IPS-NIHi7 (cell line): Measurements from ENCODE around the gene DCP1B.
"Not testable (repeated sequence)": the region's sequence is repeated elsewhere in the genome, so short reads cannot be mapped to it uniquely, and the experiment has no call there.

Experiments used
- DNase-seq: peaks from one replicate; pipeline ENCODE4 v3.0.0; 2012; ENCODE audit warnings: mixed read lengths; ENCODE audit errors: extremely low spot score

The DCP1B gene

DNA sequence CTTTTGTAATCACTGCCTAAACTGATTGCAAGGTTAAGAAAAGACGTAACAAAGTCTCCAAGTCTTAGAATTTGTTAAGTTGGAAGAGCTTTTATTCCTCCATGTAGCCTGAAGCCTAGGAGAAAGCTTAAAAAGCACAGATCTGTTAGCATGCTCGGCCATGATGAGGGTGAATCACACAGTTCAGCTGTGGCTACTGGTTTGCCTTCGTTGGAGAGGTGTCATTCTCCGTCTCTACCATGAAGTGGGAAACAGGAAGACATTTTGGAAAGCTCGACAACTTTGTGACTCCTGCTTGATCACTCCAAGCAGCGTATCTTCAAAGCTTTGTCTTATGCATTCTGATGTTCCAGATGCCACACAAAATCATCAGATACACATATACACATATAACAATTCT, 27.1 kb downstream of the DCP1B start:
- no peak for DNase-seq

GRCh38 chr12:1974812-1975211, 29.4 kb downstream of the DCP1B start:
- no peak for DNase-seq

- DNase-seq, result no peak
These were observed 31.4 kb downstream of the DCP1B start for GRCh38 chr12:1972856-1973317.

GRCh38 chr12:1972260-1972659, 32.0 kb downstream of the DCP1B start:
- DNase-seq, result no peak

- DNase-seq, result no peak
These were observed 33.8 kb downstream of the DCP1B start for GRCh38 chr12:1970331-1970900.

DNA sequence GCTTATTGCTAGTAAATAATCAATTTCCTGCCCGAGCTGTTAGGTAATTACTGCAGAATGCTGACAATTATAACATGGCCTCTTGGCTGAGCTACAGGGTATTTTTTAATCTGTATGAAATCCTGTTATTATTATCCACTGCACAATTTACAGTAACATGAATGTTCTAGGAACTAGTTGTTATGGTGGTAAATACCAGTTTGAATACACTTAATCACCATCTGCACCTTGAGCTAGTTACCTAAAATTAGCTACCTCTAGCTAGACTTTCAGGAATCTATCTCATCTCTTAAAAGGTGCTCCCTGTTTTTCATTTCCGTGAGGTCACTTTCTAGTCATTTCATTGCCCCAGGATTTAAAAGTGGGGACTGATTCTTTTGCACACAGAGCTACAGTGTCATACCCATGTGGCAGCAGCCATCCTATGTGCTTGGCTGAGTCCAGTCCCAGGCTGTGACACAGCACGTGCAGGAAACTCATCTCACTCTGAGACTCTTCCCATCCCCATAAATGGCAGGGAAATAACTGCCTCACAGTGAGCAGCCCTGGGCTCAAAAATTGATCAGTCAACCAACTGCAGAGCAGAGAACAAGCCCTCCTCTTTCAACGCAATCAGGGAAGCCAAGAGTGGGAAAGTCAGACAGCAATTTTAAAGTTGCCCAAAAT, 37.6 kb downstream of the DCP1B start:
- DNase-seq, result no peak

DNA sequence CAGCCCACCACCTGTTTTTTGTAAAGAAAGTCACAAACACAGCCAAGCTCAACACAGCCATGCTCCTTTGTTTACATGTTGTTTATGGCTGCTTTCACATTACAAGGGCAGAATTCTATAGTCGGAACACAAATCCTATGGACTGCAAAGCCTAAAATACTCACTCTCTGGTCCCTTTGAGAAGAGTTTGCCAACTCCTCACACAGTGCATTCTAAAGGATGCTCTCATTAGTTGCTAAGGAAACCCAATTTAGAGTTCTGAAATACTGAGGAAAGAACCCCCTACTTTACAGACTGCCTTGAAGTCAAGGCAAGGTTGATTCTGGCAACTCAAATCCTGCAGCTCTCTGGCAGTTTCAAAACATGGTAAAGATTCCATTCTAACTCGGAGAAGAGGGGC, 38.3 kb downstream of the DCP1B start:
- no peak for DNase-seq

GRCh38 chr12:1962051-1963020, 41.9 kb downstream of the DCP1B start:
- DNase-seq, result no peak

DNA sequence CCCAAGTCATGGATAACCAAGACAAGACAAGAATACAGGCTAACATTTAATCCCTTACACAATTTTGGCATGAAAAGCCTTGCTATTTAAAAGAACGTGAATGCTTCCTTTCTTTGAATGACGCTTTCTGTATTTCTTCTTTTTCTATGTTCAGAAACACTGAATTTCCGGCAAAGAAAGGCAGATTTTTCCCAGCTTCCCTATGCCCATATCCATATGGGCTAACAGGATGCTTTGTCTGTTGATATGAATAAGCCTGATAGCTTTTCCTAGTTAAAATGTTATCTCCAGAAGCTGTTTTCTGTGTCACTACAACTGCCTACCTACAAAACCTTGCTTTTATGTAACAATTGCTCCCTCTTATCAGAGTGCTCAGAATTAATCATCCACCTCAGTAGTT, 47.5 kb downstream of the DCP1B start:
- DNase-seq, result no peak

GRCh38 chr12:1949771-1950470, 54.3 kb downstream of the DCP1B start:
- no peak for DNase-seq

GRCh38 chr12:1948883-1949282, 55.4 kb downstream of the DCP1B start:
- no peak for DNase-seq

DNA sequence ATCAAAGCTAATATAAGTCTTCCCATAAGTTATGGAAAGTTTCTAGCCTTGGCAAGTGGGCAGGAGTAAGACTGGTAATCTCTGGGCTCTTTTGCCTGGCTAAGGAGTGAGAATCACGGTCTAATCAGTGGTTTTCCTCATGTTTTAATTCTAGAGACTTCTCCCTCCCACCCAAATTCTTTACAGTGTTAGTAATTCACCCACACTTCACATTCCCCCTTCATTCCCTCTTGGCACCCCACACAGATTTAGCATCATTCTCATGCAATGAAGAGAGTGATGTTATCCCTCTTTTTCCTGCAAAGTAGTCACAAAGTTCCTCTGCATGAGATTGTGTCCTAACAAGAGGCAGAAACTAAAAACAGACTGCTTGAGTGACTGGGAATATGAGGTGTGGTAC, 57.2 kb downstream of the DCP1B start:
- DNase-seq, result no peak

GRCh38 chr12:1946296-1946695, 58.0 kb downstream of the DCP1B start:
- no peak for DNase-seq

DNA sequence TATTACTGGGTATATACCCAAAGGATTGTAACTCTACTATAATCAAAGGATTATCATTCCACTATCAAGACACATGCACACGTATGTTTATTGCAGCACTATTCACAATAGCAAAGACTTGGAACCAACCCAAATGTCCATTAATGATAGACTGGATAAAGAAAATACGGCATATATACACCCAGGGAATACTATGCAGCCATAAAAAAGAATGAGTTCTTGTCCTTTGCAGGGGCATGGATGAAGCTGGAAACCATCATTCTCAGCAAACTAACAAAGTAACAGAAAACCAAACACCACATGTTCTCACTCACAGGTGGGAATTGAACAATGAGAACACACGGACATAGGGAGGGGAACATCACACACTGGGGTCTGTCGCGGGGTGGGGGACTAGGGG, 58.8 kb downstream of the DCP1B start:
- DNase-seq, result not testable (repeated sequence)

DNA sequence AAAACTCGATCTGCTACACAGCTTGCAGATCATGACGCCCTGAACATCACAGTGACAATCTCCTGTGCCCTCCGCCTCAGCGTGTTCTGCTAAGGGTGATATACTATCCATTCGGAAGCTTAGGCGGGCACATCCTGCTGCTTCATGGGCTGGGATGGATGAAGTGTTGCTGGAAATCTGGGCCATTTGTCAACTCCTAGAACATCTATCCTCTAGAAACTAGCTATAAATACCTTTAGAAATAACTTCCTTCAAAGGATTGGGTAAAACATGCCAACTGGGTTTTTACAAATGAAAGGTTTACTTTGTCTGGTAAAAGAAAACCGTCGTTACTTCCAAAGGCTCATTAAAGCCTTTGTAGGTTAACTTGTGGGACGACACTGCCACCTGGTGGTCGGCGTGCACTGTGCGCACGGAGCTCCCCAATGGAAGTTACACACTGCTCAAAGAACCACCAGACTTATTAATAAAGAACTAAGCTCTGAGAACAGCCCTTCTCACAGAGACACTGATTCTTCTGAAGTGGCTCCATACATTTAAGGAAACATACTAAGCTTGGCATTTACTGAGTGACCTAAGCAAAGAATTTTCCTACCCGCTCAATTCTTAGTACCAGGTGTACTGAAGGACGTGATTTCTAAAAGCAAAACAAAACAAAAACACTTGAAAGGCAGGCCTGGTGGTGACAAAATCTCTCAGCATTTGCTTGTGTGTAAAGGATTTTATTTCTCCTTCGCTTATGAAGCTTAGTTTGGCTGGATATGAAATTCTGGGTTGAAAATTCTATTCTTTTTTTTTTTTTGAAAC, 64.3 kb downstream of the DCP1B start:
- peak; percentile 85 for DNase-seq

- DNase-seq, result no peak
These were observed 64.9 kb downstream of the DCP1B start for GRCh38 chr12:1939331-1939730.

DNA sequence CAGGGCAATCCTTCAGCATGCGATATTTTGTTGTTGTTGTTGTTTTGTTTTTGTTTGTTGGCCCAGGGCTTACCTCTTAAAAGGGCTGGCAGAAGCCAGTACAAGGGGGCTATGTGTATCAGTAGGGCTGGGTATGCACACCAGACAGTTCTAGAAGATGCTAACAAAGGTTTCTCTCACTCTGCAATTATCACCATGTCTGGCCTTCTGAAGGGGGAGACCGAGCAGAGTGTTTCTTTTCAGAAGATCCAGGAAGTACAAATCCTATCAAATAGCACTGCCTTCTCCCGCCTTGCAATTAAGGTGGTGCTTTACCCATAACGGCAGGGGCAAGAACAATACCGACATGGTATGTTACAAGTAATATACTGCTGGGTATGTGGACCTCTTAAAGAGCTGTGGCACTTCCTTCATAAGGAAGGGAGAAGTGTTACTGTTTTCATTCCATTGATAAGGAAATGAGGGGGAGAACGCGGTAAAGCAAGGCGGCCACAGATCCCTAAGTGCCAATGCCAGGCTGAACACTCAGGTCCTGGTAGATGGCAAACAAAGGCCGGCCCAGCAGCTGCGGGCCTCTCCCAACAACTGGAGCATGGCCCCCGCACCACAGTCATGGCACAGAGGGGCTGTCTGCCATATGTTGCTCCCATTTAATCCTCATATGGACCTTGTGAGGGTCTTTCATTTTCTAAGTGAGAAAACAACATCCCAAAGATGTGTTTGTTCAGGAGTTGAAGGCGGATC, 66.6 kb downstream of the DCP1B start:
- DNase-seq, result no peak

DNA sequence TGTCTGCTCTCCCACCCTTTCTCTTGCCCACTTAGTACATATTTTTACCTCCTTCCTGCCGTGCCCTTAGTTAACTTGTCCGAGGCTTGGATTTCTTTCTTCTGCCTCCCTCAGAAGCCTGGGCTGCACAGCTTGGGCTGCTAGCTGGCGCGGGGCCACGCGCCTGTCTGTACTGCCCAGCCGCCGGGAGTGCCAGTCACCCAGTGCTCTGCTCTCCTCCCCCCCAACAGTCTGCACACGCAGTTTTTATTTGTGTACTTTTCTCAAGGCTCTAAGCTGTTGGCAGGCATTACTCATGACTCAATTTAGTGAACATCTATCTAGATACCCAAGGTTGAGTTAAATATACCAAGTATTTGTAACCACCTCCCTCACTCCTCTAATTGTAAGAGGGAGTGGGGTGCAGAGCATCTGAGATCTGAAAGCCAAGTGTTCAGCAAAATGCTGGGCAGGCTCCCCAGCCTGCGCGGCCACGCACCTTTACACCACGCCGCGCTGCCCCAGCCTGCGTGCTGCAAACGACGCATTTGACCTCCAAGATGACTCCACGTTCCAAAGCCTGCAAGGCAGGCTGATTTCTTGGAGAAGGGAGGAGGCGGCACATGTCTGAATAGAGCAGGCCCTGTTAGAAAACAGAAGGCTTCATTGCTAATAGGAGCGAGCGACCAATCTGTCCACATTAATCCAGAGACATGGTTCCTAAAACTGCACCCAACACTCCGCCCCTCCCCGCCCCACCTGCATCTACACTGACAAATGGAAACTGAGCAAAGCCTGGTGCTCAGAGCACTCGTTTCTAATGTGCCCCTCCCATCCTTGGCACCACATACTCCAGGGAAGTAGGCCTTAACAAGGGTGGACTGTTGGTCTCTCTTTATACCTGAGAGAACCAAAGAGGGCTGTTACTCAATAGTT, 67.6 kb downstream of the DCP1B start:
- no peak for DNase-seq

DNA sequence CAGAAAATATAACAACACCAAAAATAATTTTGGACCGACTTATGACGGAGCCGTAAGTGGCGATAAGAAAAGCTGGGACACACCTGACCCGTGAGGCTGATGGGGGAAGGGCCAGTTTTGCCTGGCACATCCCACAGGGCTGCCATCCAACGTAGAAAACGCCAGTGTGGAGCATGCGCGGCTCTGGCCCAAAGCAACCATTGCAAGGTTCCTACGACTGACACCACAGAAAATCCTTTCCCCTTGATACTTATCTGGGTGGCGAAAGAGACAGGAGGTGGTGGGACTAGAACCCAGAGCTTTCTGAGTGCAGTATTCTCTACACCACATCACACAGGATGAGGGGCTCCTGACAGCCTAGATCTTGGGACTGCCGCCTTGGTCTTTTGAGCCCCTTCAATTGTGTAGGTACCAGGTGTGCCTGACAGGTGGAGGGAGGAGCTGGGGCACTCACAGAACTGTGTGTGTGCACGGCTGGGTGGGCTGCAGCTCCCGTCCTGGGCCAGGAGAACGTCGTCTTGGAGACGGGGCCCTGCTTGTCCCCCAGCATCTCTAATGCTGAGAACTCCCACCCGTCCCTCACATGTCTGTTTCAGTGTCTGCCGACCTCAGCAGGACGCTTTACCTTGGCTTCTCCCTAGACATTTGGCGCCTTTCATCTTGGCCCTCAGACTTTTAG, 68.4 kb downstream of the DCP1B start:
- no peak for DNase-seq
